ENCODE data around the gene DSE. TPM values are rescaled to one million over a fixed set of nuclear protein-coding genes. Genes with fewer than 3 reads are reported as not detected.

DSE gene
- polyA plus RNA-seq, 1 donor from 2014 or later = 15.0 TPM

GRCh38 chr6:116444575-116444974 is 73.8 kb downstream of the DSE start:
- TF ChIP-seq RAD21 (conservative IDR thresholded peaks at IDR 0.05) (no peak), EP300 (conservative IDR thresholded peaks at IDR 0.05; ENCODE audit: poor library complexity, severe bottlenecking) (no peak), MXI1 (conservative IDR thresholded peaks at IDR 0.05; ENCODE audit: poor library complexity, severe bottlenecking) (no peak), SMC3 (conservative IDR thresholded peaks at IDR 0.05; ENCODE audit: poor library complexity) (no peak), EZH2 (IDR thresholded peaks at IDR 0.05; ENCODE audit: borderline replicate concordance, insufficient read depth, low read length, poor library complexity, severe bottlenecking) (no peak), POLR2AphosphoS5 (IDR thresholded peaks at IDR 0.05) (no peak), TAF1 (IDR thresholded peaks at IDR 0.05; ENCODE audit: low read depth) (no peak)

GRCh38 chr6:116445102-116445501 is 74.4 kb downstream of the DSE start:
- Histone ChIP-seq H3K79me2 (replicated peaks; ENCODE audit: insufficient read depth, low read length) (no peaks in the 10 kb centered on the region), H3K9me2 (ENCODE audit: insufficient read depth, low read length) (no peaks in the 10 kb centered on the region), H4K20me1 (ENCODE audit: insufficient read depth) (no peaks in the 10 kb centered on the region), H3K27me3 (ENCODE audit: insufficient read depth, low read depth, low read length) (no peaks in the 10 kb centered on the region), H3K27ac (ENCODE audit: low read length) (no peak overlapping the region), H3K4me2 (ENCODE audit: low read length) (no peak overlapping the region), H3K9me3 (ENCODE audit: low read length) (no peaks in the 10 kb centered on the region), H3K4me3 (ENCODE audit: low read length) (no peak overlapping the region), H2AFZ (ENCODE audit: low read depth, low read length) (no peak overlapping the region), H3K9ac (ENCODE audit: low read length) (no peak overlapping the region), H3F3A (ENCODE audit: insufficient read depth, low read length, poor library complexity, severe bottlenecking) (no peaks in the 10 kb centered on the region), H3K36me3 (ENCODE audit: insufficient read depth, low read length) (no peaks in the 10 kb centered on the region)
- no peak for TF ChIP-seq CTCF (IDR thresholded peaks at IDR 0.05; ENCODE audit: poor library complexity, severe bottlenecking)
- no peak for TF ChIP-seq RAD21 (conservative IDR thresholded peaks at IDR 0.05)
- TF ChIP-seq TAF1 (IDR thresholded peaks at IDR 0.05; ENCODE audit: low read depth) = no peak
- TF ChIP-seq REST (IDR thresholded peaks at IDR 0.05; ENCODE audit: borderline replicate concordance) = no peak

More at GRCh38 chr6:116444575-116444974, 73.8 kb downstream of the DSE start:
- Histone ChIP-seq H3K9me3 (ENCODE audit: low read length) (no peaks in the 10 kb centered on the region), H3F3A (ENCODE audit: insufficient read depth, low read length, poor library complexity, severe bottlenecking) (no peaks in the 10 kb centered on the region), H3K79me2 (replicated peaks; ENCODE audit: insufficient read depth, low read length) (no peaks in the 10 kb centered on the region), H3K4me2 (ENCODE audit: low read length) (no peak overlapping the region), H3K27me3 (ENCODE audit: insufficient read depth, low read depth, low read length) (no peaks in the 10 kb centered on the region), H3K9me2 (ENCODE audit: insufficient read depth, low read length) (no peaks in the 10 kb centered on the region), H3K9ac (ENCODE audit: low read length) (no peak overlapping the region), H3K27ac (ENCODE audit: low read length) (no peak overlapping the region), H3K4me3 (ENCODE audit: low read length) (no peak overlapping the region), H4K20me1 (ENCODE audit: insufficient read depth) (no peaks in the 10 kb centered on the region), H2AFZ (ENCODE audit: low read depth, low read length) (no peak overlapping the region), H3K36me3 (ENCODE audit: insufficient read depth, low read length) (no peaks in the 10 kb centered on the region)

GRCh38 chr6:116446399-116446798 is 75.7 kb downstream of the DSE start:
- Histone ChIP-seq H3K4me3 (ENCODE audit: low read length) (no peak overlapping the region), H2AFZ (ENCODE audit: low read depth, low read length) (no peak overlapping the region), H4K20me1 (ENCODE audit: insufficient read depth) (no peaks in the 10 kb centered on the region), H3K9ac (ENCODE audit: low read length) (no peak overlapping the region), H3K4me2 (ENCODE audit: low read length) (no peak overlapping the region), H3K27me3 (ENCODE audit: insufficient read depth, low read depth, low read length) (no peaks in the 10 kb centered on the region), H3K9me3 (ENCODE audit: low read length) (no peaks in the 10 kb centered on the region), H3K79me2 (replicated peaks; ENCODE audit: insufficient read depth, low read length) (no peaks in the 10 kb centered on the region), H3F3A (ENCODE audit: insufficient read depth, low read length, poor library complexity, severe bottlenecking) (no peaks in the 10 kb centered on the region), H3K27ac (ENCODE audit: low read length) (no peak overlapping the region), H3K36me3 (ENCODE audit: insufficient read depth, low read length) (no peaks in the 10 kb centered on the region), H3K9me2 (ENCODE audit: insufficient read depth, low read length) (no peaks in the 10 kb centered on the region)
- TF ChIP-seq EZH2 (IDR thresholded peaks at IDR 0.05; ENCODE audit: borderline replicate concordance, insufficient read depth, low read length, poor library complexity, severe bottlenecking) (no peak), MXI1 (conservative IDR thresholded peaks at IDR 0.05; ENCODE audit: poor library complexity, severe bottlenecking) (no peak), RAD21 (conservative IDR thresholded peaks at IDR 0.05) (no peak), POLR2AphosphoS5 (IDR thresholded peaks at IDR 0.05) (no peak), REST (IDR thresholded peaks at IDR 0.05; ENCODE audit: borderline replicate concordance) (no peak), SMC3 (conservative IDR thresholded peaks at IDR 0.05; ENCODE audit: poor library complexity) (no peak), TAF1 (IDR thresholded peaks at IDR 0.05; ENCODE audit: low read depth) (no peak), CTCF (IDR thresholded peaks at IDR 0.05; ENCODE audit: poor library complexity, severe bottlenecking) (no peak), EP300 (conservative IDR thresholded peaks at IDR 0.05; ENCODE audit: poor library complexity, severe bottlenecking) (no peak)

All from neural cell (in vitro differentiated cells).